ENCODE measurements around the gene CBLC. TPM values are rescaled to one million over a fixed set of nuclear protein-coding genes. Genes with fewer than 3 reads are reported as not detected.

CBLC gene
- total RNA-seq, 1 experiment from 2014 or later = 0.80 TPM

DNA sequence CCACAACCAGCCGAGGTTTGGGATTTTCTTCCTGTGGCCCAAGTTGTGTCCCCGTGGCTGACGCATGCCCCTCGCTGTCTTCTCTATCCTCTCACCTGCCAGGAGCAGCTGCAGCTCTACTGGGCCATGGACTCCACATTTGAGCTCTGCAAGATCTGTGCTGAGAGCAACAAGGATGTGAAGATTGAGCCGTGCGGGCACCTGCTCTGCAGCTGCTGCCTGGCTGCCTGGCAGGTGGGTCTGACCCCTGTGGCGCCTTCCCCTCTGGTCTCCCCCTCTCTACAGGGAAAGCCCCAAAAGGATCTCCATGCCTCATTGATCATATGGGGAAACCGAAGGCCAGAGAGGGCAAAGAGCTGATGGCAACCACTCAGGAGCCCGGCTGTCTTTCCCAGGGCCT, 14.6 kb downstream of the CBLC start:
- Histone ChIP-seq H3K4me1 (ENCODE audit: control insufficient read depth, insufficient read depth, low read length) (peaks cover 6% of the 10 kb centered on the region), H3K4me3 (ENCODE audit: low read depth in 2 of 2, low read length in 2 of 2) (no peak overlapping the region), H3K36me3 (ENCODE audit: control insufficient read depth, insufficient read depth, low read length) (no peaks in the 10 kb centered on the region), H3K27me3 (ENCODE audit: control insufficient read depth, insufficient read depth, low read length) (no peaks in the 10 kb centered on the region), H3K9me3 (ENCODE audit: control insufficient read depth, insufficient read depth, low read depth, low read length) (no peaks in the 10 kb centered on the region), H3K27ac (ENCODE audit: low read length) (no peak overlapping the region)
- in situ Hi-C loops (cut with HindIII; ENCODE audit: low pct_unique_long_range_greater_than_20kb, low sequenced_read_pairs) = no loop called here
- TF ChIP-seq, protein P1, sequence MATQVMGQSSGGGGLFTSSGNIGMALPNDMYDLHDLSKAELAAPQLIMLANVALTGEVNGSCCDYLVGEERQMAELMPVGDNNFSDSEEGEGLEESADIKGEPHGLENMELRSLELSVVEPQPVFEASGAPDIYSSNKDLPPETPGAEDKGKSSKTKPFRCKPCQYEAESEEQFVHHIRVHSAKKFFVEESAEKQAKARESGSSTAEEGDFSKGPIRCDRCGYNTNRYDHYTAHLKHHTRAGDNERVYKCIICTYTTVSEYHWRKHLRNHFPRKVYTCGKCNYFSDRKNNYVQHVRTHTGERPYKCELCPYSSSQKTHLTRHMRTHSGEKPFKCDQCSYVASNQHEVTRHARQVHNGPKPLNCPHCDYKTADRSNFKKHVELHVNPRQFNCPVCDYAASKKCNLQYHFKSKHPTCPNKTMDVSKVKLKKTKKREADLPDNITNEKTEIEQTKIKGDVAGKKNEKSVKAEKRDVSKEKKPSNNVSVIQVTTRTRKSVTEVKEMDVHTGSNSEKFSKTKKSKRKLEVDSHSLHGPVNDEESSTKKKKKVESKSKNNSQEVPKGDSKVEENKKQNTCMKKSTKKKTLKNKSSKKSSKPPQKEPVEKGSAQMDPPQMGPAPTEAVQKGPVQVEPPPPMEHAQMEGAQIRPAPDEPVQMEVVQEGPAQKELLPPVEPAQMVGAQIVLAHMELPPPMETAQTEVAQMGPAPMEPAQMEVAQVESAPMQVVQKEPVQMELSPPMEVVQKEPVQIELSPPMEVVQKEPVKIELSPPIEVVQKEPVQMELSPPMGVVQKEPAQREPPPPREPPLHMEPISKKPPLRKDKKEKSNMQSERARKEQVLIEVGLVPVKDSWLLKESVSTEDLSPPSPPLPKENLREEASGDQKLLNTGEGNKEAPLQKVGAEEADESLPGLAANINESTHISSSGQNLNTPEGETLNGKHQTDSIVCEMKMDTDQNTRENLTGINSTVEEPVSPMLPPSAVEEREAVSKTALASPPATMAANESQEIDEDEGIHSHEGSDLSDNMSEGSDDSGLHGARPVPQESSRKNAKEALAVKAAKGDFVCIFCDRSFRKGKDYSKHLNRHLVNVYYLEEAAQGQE (IDR thresholded peaks at IDR 0.05; ENCODE audit: insufficient read depth in 1 of 2, low read depth in 2 of 2, low read length in 1 of 2) = no peak
- TF ChIP-seq SIN3A (IDR thresholded peaks at IDR 0.05; ENCODE audit: borderline replicate concordance, insufficient read depth, low read depth, low read length) = no peak
- TF ChIP-seq, protein P2, sequence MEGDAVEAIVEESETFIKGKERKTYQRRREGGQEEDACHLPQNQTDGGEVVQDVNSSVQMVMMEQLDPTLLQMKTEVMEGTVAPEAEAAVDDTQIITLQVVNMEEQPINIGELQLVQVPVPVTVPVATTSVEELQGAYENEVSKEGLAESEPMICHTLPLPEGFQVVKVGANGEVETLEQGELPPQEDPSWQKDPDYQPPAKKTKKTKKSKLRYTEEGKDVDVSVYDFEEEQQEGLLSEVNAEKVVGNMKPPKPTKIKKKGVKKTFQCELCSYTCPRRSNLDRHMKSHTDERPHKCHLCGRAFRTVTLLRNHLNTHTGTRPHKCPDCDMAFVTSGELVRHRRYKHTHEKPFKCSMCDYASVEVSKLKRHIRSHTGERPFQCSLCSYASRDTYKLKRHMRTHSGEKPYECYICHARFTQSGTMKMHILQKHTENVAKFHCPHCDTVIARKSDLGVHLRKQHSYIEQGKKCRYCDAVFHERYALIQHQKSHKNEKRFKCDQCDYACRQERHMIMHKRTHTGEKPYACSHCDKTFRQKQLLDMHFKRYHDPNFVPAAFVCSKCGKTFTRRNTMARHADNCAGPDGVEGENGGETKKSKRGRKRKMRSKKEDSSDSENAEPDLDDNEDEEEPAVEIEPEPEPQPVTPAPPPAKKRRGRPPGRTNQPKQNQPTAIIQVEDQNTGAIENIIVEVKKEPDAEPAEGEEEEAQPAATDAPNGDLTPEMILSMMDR (IDR thresholded peaks at IDR 0.05) = no peak
- TF ChIP-seq TCF7L2 (IDR thresholded peaks at IDR 0.05; ENCODE audit: low read depth, low read length) = no peak
- TF ChIP-seq POLR2AphosphoS5 (IDR thresholded peaks at IDR 0.05; ENCODE audit: low read depth, low read length) = no peak
- DNase-seq (ENCODE audit: low read depth, low spot score) (no peak), ATAC-seq (no peak)
- ChIA-PET POLR2A (no interaction called here), CTCF (interaction anchor here (0.6 kb wide), 1 partner anchor 15 kb away, joined by 12 read pairs; no protein-coding TSS in a partner anchor)
- intact Hi-C loops (cut with micrococcal nuclease; ENCODE audit: unreplicated experiment) = no loop called here
- no TSS peak for BruUV-seq (replicated peaks)

DNA sequence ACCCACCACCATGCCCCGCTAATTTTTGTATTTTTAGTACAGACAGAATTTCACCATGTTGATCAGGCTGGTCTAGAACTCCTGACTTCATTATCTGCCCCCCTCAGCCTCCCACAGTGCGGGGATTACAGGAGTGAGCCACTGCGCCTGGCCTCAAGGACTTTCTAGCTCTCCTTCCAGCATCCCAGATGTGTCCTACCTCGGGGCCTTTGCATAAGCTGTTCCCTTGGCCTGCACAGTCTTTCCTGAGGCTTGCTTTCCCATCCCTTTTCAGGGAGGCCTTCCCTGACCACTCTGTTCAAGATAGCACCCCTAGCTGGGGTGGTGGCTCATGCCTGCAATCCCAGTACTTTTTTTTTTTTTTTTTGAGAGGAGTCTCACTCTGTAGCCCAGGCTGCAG, 16.9 kb downstream of the CBLC start:
- Histone ChIP-seq H3K27ac (ENCODE audit: low read length) (no peak overlapping the region), H3K4me1 (ENCODE audit: control insufficient read depth, insufficient read depth, low read length) (peaks cover 6% of the 10 kb centered on the region), H3K4me3 (ENCODE audit: low read depth in 2 of 2, low read length in 2 of 2) (no peak overlapping the region), H3K9me3 (ENCODE audit: control insufficient read depth, insufficient read depth, low read depth, low read length) (no peaks in the 10 kb centered on the region), H3K36me3 (ENCODE audit: control insufficient read depth, insufficient read depth, low read length) (no peaks in the 10 kb centered on the region), H3K27me3 (ENCODE audit: control insufficient read depth, insufficient read depth, low read length) (no peaks in the 10 kb centered on the region)
- DNase-seq (ENCODE audit: low read depth, low spot score) (no peak), ATAC-seq (no peak)
- TF ChIP-seq SIN3A (IDR thresholded peaks at IDR 0.05; ENCODE audit: borderline replicate concordance, insufficient read depth, low read depth, low read length) = no peak
- TF ChIP-seq, protein P2 (IDR thresholded peaks at IDR 0.05) = no peak
- no peak for TF ChIP-seq POLR2AphosphoS5 (IDR thresholded peaks at IDR 0.05; ENCODE audit: low read depth, low read length)
- TF ChIP-seq, protein P1 (IDR thresholded peaks at IDR 0.05; ENCODE audit: insufficient read depth in 1 of 2, low read depth in 2 of 2, low read length in 1 of 2) = no peak
- no peak for TF ChIP-seq TCF7L2 (IDR thresholded peaks at IDR 0.05; ENCODE audit: low read depth, low read length)
- in situ Hi-C loops (cut with HindIII; ENCODE audit: low pct_unique_long_range_greater_than_20kb, low sequenced_read_pairs) (no loop called here), intact Hi-C loops (cut with micrococcal nuclease; ENCODE audit: unreplicated experiment) (loop anchor here (5.0 kb wide), 1 partner anchor 48 kb away; no protein-coding TSS in a partner anchor)
- CTCF ChIA-PET = no interaction called here
- POLR2A ChIA-PET = no interaction called here
- BruUV-seq (replicated peaks) = no TSS peak
